ENCODE results near the gene ZBTB42.

GRCh38 chr14:104816616-104816884, 15.6 kb downstream of the ZBTB42 start:
- TF ChIP-seq CTCF (optimal IDR thresholded peaks at IDR 0.05 in 1 of 3, IDR thresholded peaks at IDR 0.05 in 1 of 3, conservative IDR thresholded peaks at IDR 0.05 in 1 of 3; ENCODE audit: extremely low read depth in 1 of 3, insufficient read depth in 2 of 3, low read length in 3 of 3) (no peak), EZH2 (IDR thresholded peaks at IDR 0.05; ENCODE audit: low read length) (no peak)
